Ascending aorta (tissue), 2 donors: ENCODE data around the gene POLR2L. TPM values are rescaled to one million over a fixed set of nuclear protein-coding genes. Genes with fewer than 3 reads are reported as not detected.

ENCODE experiments used
- DNase-seq, 2 donors: peaks; one replicate each; pipeline ENCODE4 v3.0.0-alpha.2; 2019; ENCODE audit warnings: low spot score in 2 of 2
- H3K27ac ChIP-seq, 2 donors: fragments of 200-600 bp; sonication (generic); one replicate each; pipeline ENCODE4 v1.5.1; 2016 to 2017; ENCODE audit warnings: mild to moderate bottlenecking in 1 of 2
- H3K27me3 ChIP-seq: fragments of 200-600 bp; sonication (generic); one replicate; pipeline ENCODE4 v1.5.1; 2017
- H3K36me3 ChIP-seq, 2 donors: fragments of 200-600 bp; sonication (generic); one replicate each; pipeline ENCODE4 v1.5.1; 2016
- H3K4me1 ChIP-seq, 2 donors: fragments of 200-600 bp; sonication (generic); one replicate each; pipeline ENCODE4 v1.5.1; 2016 to 2017; ENCODE audit warnings: mild to moderate bottlenecking in 1 of 2
- H3K4me3 ChIP-seq, 2 donors: fragments of 200-600 bp; sonication (generic); one replicate each; pipeline ENCODE4 v1.5.1; 2016 to 2017; ENCODE audit warnings: mild to moderate bottlenecking in 1 of 2
- H3K9me3 ChIP-seq, 2 donors: fragments of 200-600 bp; sonication (generic); one replicate each; pipeline ENCODE4 v1.5.1; 2016
- CTCF ChIP-seq, 3 experiments: fragments of 200-600 bp in 2 of 3; fragments of 450-650 bp in 1 of 3; sonication (generic) in 2 of 3; IDR thresholded peaks; one replicate each; pipeline ENCODE4 v1.5.1; 2016 to 2019; ENCODE audit warnings: antibody characterized with exemption in 3 of 3, mild to moderate bottlenecking in 1 of 3, moderate library complexity in 1 of 3
- intact Hi-C: fragments of 100-400 bp; cut with DNase I; formaldehyde crosslinking; loops from one replicate; pipeline ENCODE4 v1.15.1; 2023
- total RNA-seq: library from RNA; depleted of rRNA; stranded (reverse); fragments of >200 nt; gene quantifications from one replicate; pipeline ENCODE4 v1.1.0, GENCODE V29; 2016

Gene POLR2L
- total RNA-seq, 1 donor from 2014 or later: 141 TPM

GRCh38 chr11:800473-800872 is 41.9 kb downstream of the POLR2L start:
- TF ChIP-seq CTCF (IDR thresholded peaks at IDR 0.05): no peak
- no peaks in the 10 kb centered on the region for H3K9me3 ChIP-seq
- intact Hi-C loops: no loop called here
- H3K27ac ChIP-seq: no peak overlapping the region
- H3K36me3 ChIP-seq: peaks cover 13 to 23% of the 10 kb centered on the region in 2 donors
- H3K27me3 ChIP-seq: no peaks in the 10 kb centered on the region
- H3K4me3 ChIP-seq: no peak overlapping the region
- DNase-seq: no peak
- peaks cover 23 to 29% of the 10 kb centered on the region in 2 donors for H3K4me1 ChIP-seq

GRCh38 chr11:799641-800316 is 42.5 kb downstream of the POLR2L start:
- H3K36me3 ChIP-seq: peaks cover 13 to 23% of the 10 kb centered on the region in 2 donors
- intact Hi-C loops: loop anchor here (5.0 kb wide), 1 partner anchor 52 kb away; the partner anchor contains the start of gene TALDO1
- no peaks in the 10 kb centered on the region for H3K27me3 ChIP-seq
- no peak for TF ChIP-seq CTCF (IDR thresholded peaks at IDR 0.05)
- no peaks in the 10 kb centered on the region for H3K9me3 ChIP-seq
- no peak overlapping the region for H3K4me3 ChIP-seq
- H3K4me1 ChIP-seq: peaks cover 23 to 28% of the 10 kb centered on the region in 2 donors
- no peak for DNase-seq
- H3K27ac ChIP-seq: no peak overlapping the region

GRCh38 chr11:798093-798713 is 44.1 kb downstream of the POLR2L start, which contains the start of gene SLC25A22:
Gene SLC25A22 (minus strand): TSS chr11:798281. CDS start chr11:795006, 3,275 bp downstream.
- TF ChIP-seq CTCF (IDR thresholded peaks at IDR 0.05): peak; percentile 78 to 93 (median 86)
- H3K4me1 ChIP-seq: peaks cover 12 to 20% of the 10 kb centered on the region in 2 donors
- peak in 1 of 2 donors; percentile 83 for DNase-seq
- no peaks in the 10 kb centered on the region for H3K9me3 ChIP-seq
- H3K27ac ChIP-seq: peak within 1 kb of the TSS; percentile 78 to 79
- H3K4me3 ChIP-seq: peak within 1 kb of the TSS; percentile 78 to 85
- peaks cover 13 to 23% of the 10 kb centered on the region in 2 donors for H3K36me3 ChIP-seq
- H3K27me3 ChIP-seq: no peaks in the 10 kb centered on the region
- intact Hi-C loops: loop anchor here (5.0 kb wide), 1 partner anchor 51 kb away; the partner anchor contains the start of gene TALDO1

GRCh38 chr11:797296-798092 is 44.8 kb downstream of the POLR2L start:
- Histone ChIP-seq H3K27ac (peak overlapping the region; percentile 78 to 79), H3K36me3 (peaks cover 13 to 24% of the 10 kb centered on the region in 2 donors), H3K9me3 (no peaks in the 10 kb centered on the region), H3K27me3 (no peaks in the 10 kb centered on the region), H3K4me3 (peak overlapping the region; percentile 78 to 85), H3K4me1 (peaks cover 12 to 20% of the 10 kb centered on the region in 2 donors)
- intact Hi-C loops: loop anchor here (2.0 to 5.0 kb wide), 2 partner anchors 21 to 50 kb away; partner anchors contain the start of genes GATD1 and TALDO1
- DNase-seq: peak in 1 of 2 donors; percentile 86
- no peak for TF ChIP-seq CTCF (IDR thresholded peaks at IDR 0.05)

GRCh38 chr11:796565-797295 is 45.6 kb downstream of the POLR2L start:
- H3K36me3 ChIP-seq: peaks cover 13 to 19% of the 10 kb centered on the region in 2 donors
- H3K27ac ChIP-seq: peak overlapping the region; percentile 78 to 79
- no peaks in the 10 kb centered on the region for H3K27me3 ChIP-seq
- DNase-seq: no peak
- H3K9me3 ChIP-seq: no peaks in the 10 kb centered on the region
- no peak for TF ChIP-seq CTCF (IDR thresholded peaks at IDR 0.05)
- intact Hi-C loops: loop anchor here (2.0 to 5.0 kb wide), 2 partner anchors 20 to 49 kb away; partner anchors contain the start of genes GATD1 and TALDO1
- H3K4me3 ChIP-seq: peak overlapping the region; percentile 78 to 85
- peaks cover 12 to 20% of the 10 kb centered on the region in 2 donors for H3K4me1 ChIP-seq
